HEK293 (cell line): ENCODE measurements around the gene TNIP3.

Experiments
- GLI2 ChIP-seq: fragments of 450-650 bp; formaldehyde crosslinking; IDR thresholded peaks from 2 replicates; pipeline ENCODE4; 2017; ENCODE audit warnings: missing biosample characterization, missing genetic modification characterization, low read depth, borderline replicate concordance
- GLI4 ChIP-seq: fragments of 450-650 bp; formaldehyde crosslinking; IDR thresholded peaks from 2 replicates; pipeline ENCODE4 v1.5.1; 2016; ENCODE audit warnings: missing biosample characterization, missing genetic modification characterization
- MEIS1 ChIP-seq: sonication (generic); formaldehyde crosslinking; IDR thresholded peaks from 2 replicates; pipeline ENCODE4 v1.8.1; 2022; ENCODE audit warnings: missing genetic modification reagents, mild to moderate bottlenecking, borderline replicate concordance
- PRDM1 ChIP-seq: fragments of 450-650 bp; formaldehyde crosslinking; IDR thresholded peaks from 2 replicates; pipeline ENCODE4; 2016; ENCODE audit warnings: missing biosample characterization, missing genetic modification characterization
- PRDM6 ChIP-seq: fragments of 450-650 bp; formaldehyde crosslinking; IDR thresholded peaks from 2 replicates; pipeline ENCODE4 v1.5.1; 2017; ENCODE audit warnings: missing biosample characterization, missing genetic modification characterization
- SETDB1 ChIP-seq: IDR thresholded peaks from one replicate; pipeline ENCODE4 v1.6.1; 2017; ENCODE audit warnings: mild to moderate bottlenecking, low read length, moderate library complexity, mixed read lengths; ENCODE audit not compliant: insufficient read length
- SP3 ChIP-seq: fragments of 450-650 bp; formaldehyde crosslinking; IDR thresholded peaks from 2 replicates; pipeline ENCODE4 v1.5.1; 2016; ENCODE audit warnings: missing biosample characterization, missing genetic modification characterization
- ZBTB17 ChIP-seq: fragments of 450-650 bp; formaldehyde crosslinking; IDR thresholded peaks from 2 replicates; pipeline ENCODE4 v1.5.1; 2016; ENCODE audit warnings: missing biosample characterization, missing genetic modification characterization
- ZBTB20 ChIP-seq: fragments of 450-650 bp; formaldehyde crosslinking; IDR thresholded peaks from 2 replicates; pipeline ENCODE4 v1.5.1; 2016; ENCODE audit warnings: missing biosample characterization, missing genetic modification characterization
- ZBTB8A ChIP-seq: fragments of 450-650 bp; formaldehyde crosslinking; IDR thresholded peaks from 2 replicates; pipeline ENCODE4 v1.5.1; 2016; ENCODE audit warnings: missing biosample characterization, missing genetic modification characterization
- ZIC2 ChIP-seq: fragments of 450-650 bp; formaldehyde crosslinking; IDR thresholded peaks from 2 replicates; pipeline ENCODE4 v1.5.1; 2016; ENCODE audit warnings: missing biosample characterization, missing genetic modification characterization
- ZNF112 ChIP-seq: fragments of 450-650 bp; formaldehyde crosslinking; IDR thresholded peaks from 2 replicates; pipeline ENCODE4 v1.5.0; 2017; ENCODE audit warnings: missing biosample characterization, missing genetic modification characterization
- ZNF146 ChIP-seq: fragments of 450-650 bp; formaldehyde crosslinking; IDR thresholded peaks from 2 replicates; pipeline ENCODE4 v1.5.1; 2016; ENCODE audit warnings: missing biosample characterization, missing genetic modification characterization
- ZNF18 ChIP-seq: fragments of 450-650 bp; formaldehyde crosslinking; IDR thresholded peaks from 2 replicates; pipeline ENCODE4 v1.5.1; 2016; ENCODE audit warnings: missing biosample characterization, missing genetic modification characterization
- ZNF202 ChIP-seq: fragments of 450-650 bp; formaldehyde crosslinking; IDR thresholded peaks from 2 replicates; pipeline ENCODE4 v1.5.1; 2016; ENCODE audit warnings: missing biosample characterization, missing genetic modification characterization, borderline replicate concordance
- ZNF280D ChIP-seq: fragments of 450-650 bp; formaldehyde crosslinking; IDR thresholded peaks from 2 replicates; pipeline ENCODE4 v1.5.1; 2016; ENCODE audit warnings: missing biosample characterization, missing genetic modification characterization
- ZNF335 ChIP-seq: fragments of 450-650 bp; formaldehyde crosslinking; conservative IDR thresholded peaks from 2 replicates; pipeline ENCODE4 v1.5.1; 2016; ENCODE audit warnings: missing biosample characterization, missing genetic modification characterization
- ZNF362 ChIP-seq: fragments of 450-650 bp; formaldehyde crosslinking; IDR thresholded peaks from 2 replicates; pipeline ENCODE4 v1.5.1; 2016; ENCODE audit warnings: missing biosample characterization, missing genetic modification characterization
- ZNF37A ChIP-seq: fragments of 450-650 bp; IDR thresholded peaks from 2 replicates; pipeline ENCODE4 v1.5.1; 2018; ENCODE audit warnings: missing biosample characterization, missing genetic modification characterization
- ZNF391 ChIP-seq: fragments of 450-650 bp; formaldehyde crosslinking; IDR thresholded peaks from 2 replicates; pipeline ENCODE4 v1.5.1; 2016; ENCODE audit warnings: low read depth, missing biosample characterization, missing genetic modification characterization, borderline replicate concordance
- ZNF433 ChIP-seq: fragments of 450-650 bp; formaldehyde crosslinking; IDR thresholded peaks from 2 replicates; pipeline ENCODE4 v1.5.1; 2016; ENCODE audit warnings: missing biosample characterization, missing genetic modification characterization, low read depth
- ZNF48 ChIP-seq: fragments of 450-650 bp; formaldehyde crosslinking; IDR thresholded peaks from 2 replicates; pipeline ENCODE4 v1.5.1; 2016; ENCODE audit warnings: missing biosample characterization, missing genetic modification characterization
- ZNF488 ChIP-seq: fragments of 450-650 bp; formaldehyde crosslinking; IDR thresholded peaks from 2 replicates; pipeline ENCODE4 v1.5.1; 2016; ENCODE audit warnings: missing biosample characterization, missing genetic modification characterization
- ZNF501 ChIP-seq: fragments of 450-650 bp; formaldehyde crosslinking; IDR thresholded peaks from 2 replicates; pipeline ENCODE4 v1.5.1; 2016; ENCODE audit warnings: missing biosample characterization, missing genetic modification characterization
- ZNF585B ChIP-seq: fragments of 450-650 bp; formaldehyde crosslinking; IDR thresholded peaks from 2 replicates; pipeline ENCODE4 v1.5.1; 2016; ENCODE audit warnings: missing biosample characterization, missing genetic modification characterization
- ZNF670 ChIP-seq: fragments of 450-650 bp; formaldehyde crosslinking; IDR thresholded peaks from 2 replicates; pipeline ENCODE4 v1.5.1; 2016; ENCODE audit warnings: missing biosample characterization, missing genetic modification characterization, low read depth
- ZNF776 ChIP-seq: fragments of 450-650 bp; formaldehyde crosslinking; IDR thresholded peaks from 2 replicates; pipeline ENCODE4 v1.5.0; 2017; ENCODE audit warnings: missing biosample characterization, missing genetic modification characterization, borderline replicate concordance
- ZNF777 ChIP-seq: fragments of 450-650 bp; formaldehyde crosslinking; IDR thresholded peaks from 2 replicates; pipeline ENCODE4 v1.5.1; 2017; ENCODE audit warnings: missing biosample characterization, missing genetic modification characterization, borderline replicate concordance
- ZSCAN18 ChIP-seq: fragments of 450-650 bp; formaldehyde crosslinking; IDR thresholded peaks from 2 replicates; pipeline ENCODE4 v1.5.1; 2016; ENCODE audit warnings: missing biosample characterization, missing genetic modification characterization

The TNIP3 gene

GRCh38 chr4:121156822-121157769 is 7.0 kb downstream of the TNIP3 start (continued):
- peak; percentile 49 for TF ChIP-seq SP3 (tag by site-specific recombination)
- no peak for TF ChIP-seq GLI4
- no peak for TF ChIP-seq MEIS1 (CRISPR knock-in tag)
- no peak for TF ChIP-seq ZNF777 (tag by site-specific recombination)
- no peak for TF ChIP-seq ZNF391 (tag by site-specific recombination)
- no peak for TF ChIP-seq ZBTB8A (tag by site-specific recombination)
- TF ChIP-seq ZNF335 (tag by site-specific recombination): peak; percentile 90
- TF ChIP-seq ZNF670 (tag by site-specific recombination): no peak
- TF ChIP-seq ZBTB17: peak; percentile 43; the same call in 1 of the 2 replicates
- TF ChIP-seq ZNF37A (tag by site-specific recombination): no peak
- no peak for TF ChIP-seq ZIC2
- TF ChIP-seq ZNF146: no peak
- no peak for TF ChIP-seq ZNF18 (tag by site-specific recombination)
- TF ChIP-seq ZNF362 (tag by site-specific recombination): no peak
- TF ChIP-seq GLI2 (tag by site-specific recombination): no peak
- TF ChIP-seq ZNF202 (tag by site-specific recombination): no peak
- no peak for TF ChIP-seq ZNF433
- no peak for TF ChIP-seq ZNF585B (tag by site-specific recombination)
- no peak for TF ChIP-seq ZNF48 (tag by site-specific recombination)
- no peak for TF ChIP-seq PRDM6
- TF ChIP-seq ZNF501 (tag by site-specific recombination): no peak
- TF ChIP-seq ZNF776 (tag by site-specific recombination): no peak
- 0 out of 2 replicates have a peak, but pooled peaks have one; percentile 8 for TF ChIP-seq PRDM1 (tag by site-specific recombination)
- TF ChIP-seq ZNF112 (tag by site-specific recombination): no peak
- no peak for TF ChIP-seq ZSCAN18 (tag by site-specific recombination)
- no peak for TF ChIP-seq SETDB1
- no peak for TF ChIP-seq ZNF280D
- TF ChIP-seq ZNF488 (tag by site-specific recombination): no peak
- TF ChIP-seq ZBTB20 (tag by site-specific recombination): peak; percentile 74
